Measurements from ENCODE around the gene KCNK15.
"Not testable (repeated sequence)": the region's sequence is repeated elsewhere in the genome, so short reads cannot be mapped to it uniquely, and the experiment has no call there.

Gene KCNK15

DNA sequence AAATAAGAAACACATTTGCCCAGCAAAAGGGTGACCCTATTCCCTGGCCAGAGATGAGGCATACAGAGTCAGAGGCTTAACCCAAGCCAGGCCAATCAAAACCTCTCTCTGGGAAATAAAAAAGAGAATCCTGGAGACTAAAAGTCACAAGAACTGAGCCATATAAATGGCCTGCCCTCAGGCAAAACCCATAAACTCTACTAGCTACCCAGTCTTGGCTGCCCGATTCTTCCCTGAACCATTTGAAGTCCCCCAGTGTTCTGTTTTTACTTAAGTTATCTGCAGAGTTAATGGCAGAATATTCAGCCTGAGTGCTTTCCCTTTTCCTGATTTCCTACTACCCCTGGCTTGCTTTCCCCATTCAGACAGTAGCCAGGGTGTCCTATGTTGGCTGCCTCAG lies 13.9 kb downstream of the KCNK15 start:
- DNase-seq = no peak

GRCh38 chr20:44761423-44761822 lies 15.8 kb downstream of the KCNK15 start:
- DNase-seq = no peak

- no peak for DNase-seq
These were observed 16.9 kb downstream of the KCNK15 start for GRCh38 chr20:44762466-44763140.

GRCh38 chr20:44763798-44764197 lies 18.1 kb downstream of the KCNK15 start:
- DNase-seq = not testable (repeated sequence)

DNA sequence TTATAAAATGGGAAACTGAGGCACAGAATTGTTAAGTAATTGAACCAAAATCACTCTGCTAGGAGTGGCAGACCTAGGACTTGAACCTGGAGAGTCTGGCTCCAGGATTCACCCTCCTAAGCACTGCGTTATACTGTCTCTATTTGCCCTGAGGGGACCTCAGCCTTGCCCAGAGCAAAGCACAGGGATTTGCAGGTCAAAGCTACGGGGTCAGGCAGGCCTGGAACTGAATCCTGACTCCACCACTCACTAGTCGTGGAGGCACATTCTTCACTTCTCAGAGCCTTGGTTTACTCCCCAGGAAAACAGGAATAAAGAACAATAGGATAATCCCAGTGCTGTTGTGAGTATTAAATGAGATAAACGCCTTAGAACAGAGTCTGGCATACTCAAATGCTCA lies 19.4 kb downstream of the KCNK15 start:
- no peak for DNase-seq

- DNase-seq = no peak
These were observed 20.2 kb downstream of the KCNK15 start for GRCh38 chr20:44765701-44766347.

GRCh38 chr20:44768256-44768655 lies 22.6 kb downstream of the KCNK15 start:
- DNase-seq = no peak

DNA sequence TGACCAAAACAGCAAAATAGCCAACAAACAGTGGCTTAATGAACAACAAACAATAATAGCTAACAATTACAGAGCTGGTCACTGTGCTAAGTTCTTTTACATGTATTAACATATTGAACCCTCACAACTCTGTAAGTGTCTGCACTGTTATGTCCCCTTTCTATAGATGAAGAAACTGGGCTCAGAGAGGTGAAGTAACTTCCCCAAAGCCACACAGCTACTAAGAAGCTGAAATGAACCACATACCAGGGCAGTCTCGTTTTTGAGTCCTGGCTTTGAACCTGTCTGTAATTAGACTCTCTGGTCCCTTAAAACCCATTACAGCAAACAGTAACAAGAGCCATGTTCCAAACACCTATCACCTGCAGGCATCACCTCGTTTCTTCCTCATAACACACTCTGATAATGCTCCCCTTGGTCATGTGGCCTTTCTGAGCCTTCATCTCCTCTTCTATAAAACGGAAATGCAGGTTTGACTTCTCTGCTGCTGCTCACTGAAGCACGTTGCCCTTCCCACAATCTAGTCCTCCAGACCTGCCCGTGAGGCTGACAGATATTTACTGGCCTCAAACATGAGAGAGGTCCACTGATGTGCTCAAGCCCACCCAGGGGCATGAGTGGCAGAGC lies 23.3 kb downstream of the KCNK15 start:
- DNase-seq = no peak

GRCh38 chr20:44769481-44769863 lies 23.8 kb downstream of the KCNK15 start:
- DNase-seq = no peak

DNA sequence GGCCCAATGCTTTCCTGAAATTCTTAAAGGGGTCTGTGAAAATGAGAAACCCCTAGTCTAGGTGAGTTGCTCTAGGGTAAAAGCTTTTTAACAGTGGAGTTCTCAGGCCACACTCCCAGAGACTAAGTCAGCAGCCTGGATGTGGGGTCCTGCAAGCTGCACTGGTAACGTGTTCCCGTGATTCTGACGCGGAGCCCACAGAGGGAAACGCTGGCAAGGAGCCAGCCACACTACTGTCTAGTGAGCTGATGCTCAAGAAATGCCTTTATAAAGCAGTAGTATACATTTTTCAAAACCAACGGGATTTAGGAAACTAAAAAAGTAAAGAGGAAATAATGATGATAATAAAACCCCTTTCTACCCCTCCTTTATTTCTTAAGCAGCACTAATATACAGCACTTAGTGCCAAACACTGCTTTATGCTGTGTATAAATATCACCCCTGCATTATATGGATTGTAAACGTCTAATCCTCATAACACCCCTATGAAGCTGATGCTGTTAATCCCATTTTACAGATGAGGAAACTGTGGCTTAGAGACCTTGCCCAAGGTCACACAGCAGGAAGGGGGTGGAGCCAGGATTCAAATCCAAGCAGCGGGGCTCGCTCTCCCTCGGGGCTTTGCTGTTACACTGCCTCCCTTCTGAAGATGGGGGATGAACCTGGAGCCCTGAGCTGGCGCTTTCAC lies 25.0 kb downstream of the KCNK15 start:
- no peak for DNase-seq

- DNase-seq = no peak
These were observed 25.5 kb downstream of the KCNK15 start for GRCh38 chr20:44771172-44771535.

DNA sequence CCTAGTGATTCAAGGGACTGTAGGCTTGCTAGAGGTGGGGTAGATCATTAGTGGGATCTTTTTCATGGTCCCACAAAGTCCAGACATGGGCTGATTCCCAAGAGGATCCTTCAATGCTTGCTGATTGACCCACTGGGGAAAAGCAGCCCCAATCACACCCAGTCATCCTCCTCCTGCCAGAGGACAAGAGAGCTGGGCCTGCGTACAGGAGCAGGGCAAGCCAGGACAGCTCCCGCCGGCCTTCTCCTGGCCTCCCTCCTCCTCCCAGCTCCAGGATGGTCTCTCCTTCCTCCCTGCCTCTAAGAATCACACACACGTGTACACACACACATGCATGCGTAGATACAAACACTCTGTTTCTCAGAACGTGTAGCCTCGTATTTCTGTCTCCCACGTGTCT lies 27.0 kb downstream of the KCNK15 start:
- no peak for DNase-seq

- no peak for DNase-seq
These were observed 27.6 kb downstream of the KCNK15 start for GRCh38 chr20:44773070-44773829.

DNA sequence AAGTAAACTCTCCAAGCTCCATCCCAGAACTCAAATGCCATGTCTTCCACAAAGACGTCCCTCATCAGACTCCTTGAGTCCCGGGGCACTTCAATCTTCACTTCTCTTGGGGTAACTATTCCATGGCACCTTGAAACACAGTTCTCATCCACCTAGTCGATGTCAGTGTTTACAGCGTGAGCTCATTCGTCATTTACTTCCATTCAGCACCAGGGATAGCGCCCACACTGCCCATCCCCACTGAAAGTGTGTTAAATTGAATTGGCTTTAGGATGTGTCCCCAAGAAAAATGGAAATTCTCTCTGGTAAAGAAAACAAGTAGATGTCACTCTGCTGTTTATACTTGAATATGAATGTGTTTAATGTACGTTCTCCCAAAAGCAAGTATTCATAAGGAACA lies 31.3 kb downstream of the KCNK15 start:
- DNase-seq = no peak

GRCh38 chr20:44780226-44780625 lies 34.6 kb downstream of the KCNK15 start:
- peak; percentile 21 for DNase-seq

GRCh38 chr20:44781118-44781517 lies 35.5 kb downstream of the KCNK15 start:
- no peak for DNase-seq

DNA sequence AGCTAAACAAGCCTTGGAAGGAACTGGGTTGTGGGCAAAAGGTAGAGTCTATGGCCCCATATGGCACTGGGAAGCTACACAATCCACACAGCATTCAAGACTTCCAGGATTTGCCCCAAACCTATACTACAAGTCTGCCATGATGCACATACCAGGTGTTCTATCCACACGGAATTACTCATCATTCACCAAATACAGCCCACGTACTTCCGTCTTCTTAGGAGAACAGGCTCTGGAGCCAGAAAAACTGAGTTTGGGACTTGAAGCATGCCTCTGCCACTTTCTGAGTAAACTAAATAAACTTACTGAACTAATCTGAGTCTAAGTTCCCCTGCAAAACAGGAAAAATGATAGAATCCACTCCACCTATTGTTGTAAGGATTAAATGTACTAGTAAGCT lies 36.1 kb downstream of the KCNK15 start:
- DNase-seq = no peak

DNA sequence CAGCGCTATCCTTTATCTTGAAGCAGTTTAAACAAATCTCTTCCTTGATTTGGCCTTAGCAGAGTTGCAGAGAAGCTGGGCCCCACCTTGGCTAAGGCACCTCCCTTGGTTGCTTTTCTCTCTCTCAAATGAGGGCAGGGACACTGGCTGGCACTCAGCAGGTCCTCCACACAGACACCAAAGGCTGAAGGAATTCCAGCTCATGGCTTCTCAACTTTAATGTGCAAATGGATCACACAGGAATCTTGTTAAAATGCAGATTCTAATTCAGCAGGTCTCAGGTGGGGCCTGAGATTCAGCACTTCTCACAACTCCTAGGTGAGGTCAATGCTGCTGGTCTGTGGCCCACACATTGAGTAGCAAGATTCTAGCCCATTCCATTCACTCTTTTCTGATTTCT lies 39.0 kb downstream of the KCNK15 start:
- no peak for DNase-seq

DNA sequence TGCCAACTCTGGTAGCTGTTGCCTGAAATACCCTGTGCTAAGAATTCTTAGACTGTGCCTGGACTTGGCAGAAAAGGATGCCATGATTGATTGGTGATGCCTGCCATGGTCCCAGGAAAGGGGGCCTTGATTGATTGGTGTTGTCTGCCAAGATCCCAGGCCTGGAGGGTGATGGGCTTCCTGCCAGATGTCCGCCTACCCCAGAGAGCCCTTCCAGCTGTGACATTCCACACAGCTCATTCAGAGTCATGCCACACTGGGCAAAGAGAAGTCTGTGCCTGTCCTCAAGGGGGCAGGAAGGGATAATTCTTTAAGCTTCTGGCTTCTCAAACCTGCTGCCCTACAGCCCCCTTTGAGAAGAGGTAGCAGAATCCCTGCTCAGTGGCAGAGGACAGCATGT lies 40.1 kb downstream of the KCNK15 start:
- no peak for DNase-seq

DNA sequence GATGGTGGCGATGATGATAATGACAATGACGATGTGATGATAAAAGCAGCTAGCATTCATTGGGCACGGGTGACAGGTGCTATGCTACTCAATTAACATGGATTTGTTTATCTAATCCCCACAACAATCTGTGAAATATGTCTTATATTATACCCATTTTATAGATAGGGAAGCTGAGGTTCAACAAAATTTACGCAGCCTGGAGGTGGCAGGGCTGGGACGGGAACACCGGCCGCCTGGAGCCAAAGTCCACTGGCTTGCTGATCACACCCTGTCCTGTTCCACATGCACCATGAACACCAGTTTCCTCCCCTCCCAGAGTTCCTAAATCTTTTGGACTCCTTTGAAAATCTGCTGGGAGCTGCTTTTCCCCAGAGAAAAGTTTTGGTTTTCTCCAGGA lies 41.6 kb downstream of the KCNK15 start:
- no peak for DNase-seq

GRCh38 chr20:44788706-44789456 lies 43.2 kb downstream of the KCNK15 start:
- no peak for DNase-seq

DNA sequence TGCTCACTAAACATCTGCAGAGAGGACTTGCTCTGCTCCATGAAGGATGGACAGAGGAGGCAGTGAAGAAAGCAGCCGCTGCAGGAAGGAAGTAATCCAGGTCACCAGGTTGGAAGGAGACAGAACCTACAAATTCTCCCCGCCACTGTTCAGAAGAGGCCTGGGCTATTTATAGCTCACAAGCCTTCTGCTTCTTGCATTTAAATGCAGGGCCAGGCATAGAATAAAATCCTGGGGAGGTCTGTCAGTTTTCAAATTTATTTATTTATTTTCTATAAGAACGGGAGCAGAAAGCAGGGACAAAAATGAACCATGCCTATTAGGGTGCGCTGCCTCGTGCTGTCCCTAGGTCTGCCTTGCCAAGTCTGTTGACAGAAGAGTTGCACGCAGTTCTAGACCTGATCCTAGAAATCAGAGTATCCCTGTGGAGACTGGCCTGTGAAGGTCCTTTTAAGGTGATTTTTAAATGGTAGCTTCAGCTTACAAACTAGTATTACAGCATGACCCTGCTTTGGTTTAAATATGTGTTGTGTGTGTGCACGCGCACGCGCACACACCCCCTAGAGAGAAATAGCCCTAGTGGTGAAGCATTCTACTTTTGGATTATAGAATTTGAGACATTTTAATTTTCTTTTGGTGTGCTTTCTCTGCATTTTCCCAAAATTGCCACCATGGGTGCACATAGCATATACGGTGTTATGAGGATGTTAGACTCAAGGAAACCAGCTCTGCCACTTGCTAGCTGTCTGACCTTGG lies 45.2 kb downstream of the KCNK15 start:
- DNase-seq = no peak

Data from activated CD4-positive, alpha-beta T cell treated with anti-CD3 and anti-CD28 coated beads, Interleukin-2, amount 50 U/mL, for 16 hours (primary cell).